HG02678 (cell line): Measurements from ENCODE around the gene RASD2.

Experiments
- ATAC-seq: cut with Tn5 transposase; IDR thresholded peaks from one replicate; pipeline ENCODE4 v1.9.1; 2021; ENCODE audit warnings: mild to moderate bottlenecking, moderate library complexity; ENCODE audit not compliant: unreplicated experiment

The RASD2 gene

GRCh38 chr22:35580351-35581022 is 39.9 kb downstream of the RASD2 start:
- ATAC-seq = no peak

- no peak for ATAC-seq
These were observed 40.4 kb downstream of the RASD2 start for GRCh38 chr22:35581023-35581413.

- no peak for ATAC-seq
These were observed 41.7 kb downstream of the RASD2 start for GRCh38 chr22:35582218-35582860.

- no peak for ATAC-seq
These were observed 42.4 kb downstream of the RASD2 start for GRCh38 chr22:35582861-35583670.

- ATAC-seq = no peak
These were observed 46.1 kb downstream of the RASD2 start for GRCh38 chr22:35586771-35587170.

- ATAC-seq = no peak
These were observed 46.8 kb downstream of the RASD2 start for GRCh38 chr22:35587447-35587870.

- no peak for ATAC-seq
These were observed 47.3 kb downstream of the RASD2 start for GRCh38 chr22:35587896-35588295.

- ATAC-seq = no peak
These were observed 48.6 kb downstream of the RASD2 start for GRCh38 chr22:35589071-35589755.

- ATAC-seq = no peak
These were observed 49.1 kb downstream of the RASD2 start for GRCh38 chr22:35589756-35590093.

- no peak for ATAC-seq
These were observed 50.1 kb downstream of the RASD2 start for GRCh38 chr22:35590634-35591295.

GRCh38 chr22:35591714-35592417 is 51.2 kb downstream of the RASD2 start:
- no peak for ATAC-seq

- ATAC-seq = no peak
These were observed 51.9 kb downstream of the RASD2 start for GRCh38 chr22:35592418-35592967.

- ATAC-seq = no peak
These were observed 52.6 kb downstream of the RASD2 start for GRCh38 chr22:35593071-35593890.

GRCh38 chr22:35593891-35594470 is 53.4 kb downstream of the RASD2 start:
- no peak for ATAC-seq

GRCh38 chr22:35594686-35595085 is 54.1 kb downstream of the RASD2 start:
- ATAC-seq = no peak

- ATAC-seq = no peak
These were observed 56.2 kb downstream of the RASD2 start for GRCh38 chr22:35596821-35597220.

- no peak for ATAC-seq
These were observed 57.2 kb downstream of the RASD2 start for GRCh38 chr22:35597692-35598395.

- ATAC-seq = no peak
These were observed 57.7 kb downstream of the RASD2 start for GRCh38 chr22:35598396-35598710.
